ENCODE data around the gene GPSM1. TPM values are rescaled to one million over a fixed set of nuclear protein-coding genes. Genes with fewer than 3 reads are reported as not detected.

The GPSM1 gene
- total and polyA plus RNA-seq, 3 donors from 2014 or later = 33.5 to 101 (median 84.4) TPM

- H3K36me3 ChIP-seq (ENCODE audit: low read depth, missing control alignments) = no peaks in the 10 kb centered on the region
- 72 to 76% methylated on average over 11 to 47 of the region's 54 CpGs for WGBS, 2 donors
- intact Hi-C loops (cut with DNase I; ENCODE audit: low total_unique reads) = loop anchor here (10.0 kb wide), 1 partner anchor 1651 kb away; no protein-coding TSS in a partner anchor
- H3K9me3 ChIP-seq = no peaks in the 10 kb centered on the region
- H3K4me1 ChIP-seq = peaks cover 28% of the 10 kb centered on the region
- peak overlapping the region in 1 of 2 donors; percentile 24 for H3K27ac ChIP-seq
- no peaks in the 10 kb centered on the region for H3K27me3 ChIP-seq
- no peak for TF ChIP-seq POLR2A (IDR thresholded peaks at IDR 0.05)
- TF ChIP-seq CTCF (IDR thresholded peaks at IDR 0.05) = no peak
- DNase-seq = no peak
- no peak overlapping the region for H3K4me3 ChIP-seq
Observed at GRCh38 chr9:136355616-136356557, 28.5 kb downstream of the GPSM1 start.

- 75 to 93% methylated on average over 8 to 22 of the region's 22 CpGs for WGBS, 2 donors
- intact Hi-C loops (cut with DNase I; ENCODE audit: low total_unique reads) = loop anchor here (10.0 kb wide), 1 partner anchor 1652 kb away; no protein-coding TSS in a partner anchor
- Histone ChIP-seq H3K36me3 (ENCODE audit: low read depth, missing control alignments) (no peaks in the 10 kb centered on the region), H3K4me3 (no peak overlapping the region), H3K4me1 (peaks cover 28% of the 10 kb centered on the region), H3K27ac (no peak overlapping the region), H3K9me3 (no peaks in the 10 kb centered on the region), H3K27me3 (no peaks in the 10 kb centered on the region)
- TF ChIP-seq CTCF (IDR thresholded peaks at IDR 0.05) (no peak), POLR2A (IDR thresholded peaks at IDR 0.05) (no peak)
- DNase-seq = no peak
Observed at GRCh38 chr9:136357202-136357725, 29.9 kb downstream of the GPSM1 start.

GRCh38 chr9:136358016-136358415 lies 30.7 kb downstream of the GPSM1 start:
- no peak for DNase-seq
- H3K4me1 ChIP-seq = peaks cover 25% of the 10 kb centered on the region
- intact Hi-C loops (cut with DNase I; ENCODE audit: low total_unique reads) = loop anchor here (10.0 kb wide), 1 partner anchor 1653 kb away; no protein-coding TSS in a partner anchor
- no peak overlapping the region for H3K27ac ChIP-seq
- no peaks in the 10 kb centered on the region for H3K9me3 ChIP-seq
- no peak overlapping the region for H3K4me3 ChIP-seq
- H3K27me3 ChIP-seq = no peaks in the 10 kb centered on the region
- 89 to 93% methylated on average over 14 to 29 of the region's 29 CpGs for WGBS, 2 donors
- no peaks in the 10 kb centered on the region for H3K36me3 ChIP-seq (ENCODE audit: low read depth, missing control alignments)
- TF ChIP-seq POLR2A (IDR thresholded peaks at IDR 0.05) = no peak
- no peak for TF ChIP-seq CTCF (IDR thresholded peaks at IDR 0.05)

GRCh38 chr9:136358888-136359287 lies 31.5 kb downstream of the GPSM1 start:
- DNase-seq = no peak
- H3K4me1 ChIP-seq = peaks cover 18% of the 10 kb centered on the region
- intact Hi-C loops (cut with DNase I; ENCODE audit: low total_unique reads) = loop anchor here (10.0 kb wide), 1 partner anchor 1654 kb away; no protein-coding TSS in a partner anchor
- no peaks in the 10 kb centered on the region for H3K36me3 ChIP-seq (ENCODE audit: low read depth, missing control alignments)
- H3K4me3 ChIP-seq = no peak overlapping the region
- TF ChIP-seq CTCF (IDR thresholded peaks at IDR 0.05) = no peak
- no peak for TF ChIP-seq POLR2A (IDR thresholded peaks at IDR 0.05)
- no peak overlapping the region for H3K27ac ChIP-seq
- 77 to 89% methylated on average over 1 to 2 of the region's 2 CpGs for WGBS, 2 donors
- no peaks in the 10 kb centered on the region for H3K9me3 ChIP-seq
- no peaks in the 10 kb centered on the region for H3K27me3 ChIP-seq
